Heart left ventricle (tissue), 13 donors: ENCODE results near the gene C13orf42.

Source experiments
- CTCF ChIP-seq, 12 donors: fragments of 200-600 bp; sonication (generic) in 4 of 12; IDR thresholded peaks; one replicate each; pipeline versions ENCODE4 v1.5.0 to v1.8.0; 2018 to 2022; ENCODE audit warnings: antibody characterized with exemption in 12 of 12, mild to moderate bottlenecking in 5 of 12
- POLR2A ChIP-seq, 2 donors: fragments of 450-650 bp; IDR thresholded peaks; one replicate each; pipeline ENCODE4 v1.6.1; 2017; ENCODE audit warnings: antibody characterized with exemption in 2 of 2, mild to moderate bottlenecking in 2 of 2, moderate library complexity in 2 of 2
- donor health status: ischemic (EF 13 %, LVEDD 7.1; RV severe dilation, severe dysfunction).
- donor health status: DM: no; HTN: yes; CAD: no.
- donor health status: DM: no; HTN: no; CAD: no.
- donor health status: ischemic (EF 25% LVEDD 6.9; RV normal size, moderate dysfunction).
- donor health status: ischemic (EF 25% LVEDD 5.7; RV mildly dilated, moderate dysfunction).
- donor health status: ischemic (EF 35%, LVEDD 5.7; RV mildly dilated, moderate dysfunction).
- donor health status: nonischemic (EF 11% LVEDD 7.7; RV severe dilation, severe dysfunction).
- donor health status: DM: yes; HTN: yes; CAD: no.
- donor health status: PGD.
- donor health status: ischemic (EF 29% LVEDD 5.4; RV normal size, mild dysfunction).
- donor health status: nonischemic (EF 23%, LVEDD 6.1; RV moderate dilation, normal function).

- TF ChIP-seq CTCF (IDR thresholded peaks at IDR 0.05) = no peak
- no peak for TF ChIP-seq POLR2A (IDR thresholded peaks at IDR 0.05)
Observed at GRCh38 chr13:51118809-51119431, 7.8 kb upstream of the C13orf42 start.
